C4-2B (cell line): ENCODE results near the gene AP1S1.

Source experiments
- H3K27ac ChIP-seq: fragments of 450-650 bp; 2 replicates; pipeline ENCODE4 v1.5.1; 2017
- CTCF ChIP-seq: fragments of 450-650 bp; conservative IDR thresholded peaks from 2 replicates; pipeline ENCODE4 v1.5.1; 2017; ENCODE audit warnings: mild to moderate bottlenecking
- ZFX ChIP-seq: fragments of 450-650 bp; IDR thresholded peaks from 2 replicates; pipeline ENCODE4 v1.6.1; 2017

Gene AP1S1

GRCh38 chr7:101210143-101210542, 55.9 kb downstream of the AP1S1 start:
- TF ChIP-seq CTCF: no peak
- TF ChIP-seq ZFX: no peak
- no peak overlapping the region for H3K27ac ChIP-seq
